Thyroid gland (tissue), 4 donors: Measurements from ENCODE around the gene CHRNB2.

Source experiments
- CTCF ChIP-seq, 6 experiments: fragments of 200-600 bp in 3 of 6; fragments of 450-650 bp in 3 of 6; sonication (generic) in 3 of 6; IDR thresholded peaks; one replicate each; pipeline ENCODE4 v1.5.1; 2016 to 2019; ENCODE audit warnings: antibody characterized with exemption in 6 of 6, mild to moderate bottlenecking in 2 of 6, inconsistent platforms in 1 of 6, moderate library complexity in 1 of 6
- POLR2A ChIP-seq, 2 donors: fragments of 450-650 bp; IDR thresholded peaks; one replicate each; pipeline ENCODE4 v1.6.1; 2017; ENCODE audit warnings: antibody characterized with exemption in 2 of 2, mild to moderate bottlenecking in 2 of 2, moderate library complexity in 1 of 2

DNA sequence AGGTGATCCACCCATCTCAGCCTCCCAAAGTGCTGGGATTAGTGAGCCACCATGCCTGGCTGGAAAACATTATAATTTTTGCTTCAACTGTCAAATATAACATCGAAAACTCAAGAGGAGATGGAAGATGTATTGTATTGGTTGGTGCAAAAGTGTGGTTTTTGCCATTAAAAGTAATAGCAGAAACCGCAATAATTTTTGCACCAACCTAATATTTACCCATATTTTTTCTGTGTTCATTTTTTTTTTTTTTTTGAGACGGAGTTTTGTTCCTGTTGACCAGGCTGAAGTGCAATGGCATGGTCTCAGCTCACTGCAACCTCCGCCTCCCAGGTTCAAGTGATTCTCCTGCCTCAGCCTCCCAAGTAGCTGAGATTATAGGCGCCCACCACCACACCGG is 38.3 kb upstream of the CHRNB2 start:
- no peak for TF ChIP-seq CTCF (IDR thresholded peaks at IDR 0.05)
- TF ChIP-seq POLR2A (IDR thresholded peaks at IDR 0.05): no peak
